ENCODE results near the gene NRARP.

Gene NRARP

DNA sequence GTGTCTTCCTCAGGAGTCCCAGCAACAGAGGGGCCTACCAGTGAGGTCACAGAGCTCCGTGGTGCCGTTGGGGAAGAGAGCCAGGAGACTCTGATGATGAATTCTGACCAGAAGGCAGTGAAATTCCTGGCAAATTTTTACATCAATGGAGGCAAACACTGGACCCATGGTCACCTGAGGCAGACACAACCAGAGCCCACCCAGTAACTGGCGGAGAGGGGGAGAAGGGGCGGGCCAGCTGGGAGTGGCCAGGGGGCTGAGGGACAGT, 50.9 kb downstream of the NRARP start, which contains the start of gene STPG3:
Gene STPG3 (plus strand): TSS at position 93 of the 268 bp plus-strand sequence. CDS start 1 bp downstream, at position 94.
- H3K4me3 ChIP-seq (ENCODE audit: low read depth, low read length) = no peak within 1 kb of the TSS
- no peak for DNase-seq (ENCODE audit: low read depth)

DNA sequence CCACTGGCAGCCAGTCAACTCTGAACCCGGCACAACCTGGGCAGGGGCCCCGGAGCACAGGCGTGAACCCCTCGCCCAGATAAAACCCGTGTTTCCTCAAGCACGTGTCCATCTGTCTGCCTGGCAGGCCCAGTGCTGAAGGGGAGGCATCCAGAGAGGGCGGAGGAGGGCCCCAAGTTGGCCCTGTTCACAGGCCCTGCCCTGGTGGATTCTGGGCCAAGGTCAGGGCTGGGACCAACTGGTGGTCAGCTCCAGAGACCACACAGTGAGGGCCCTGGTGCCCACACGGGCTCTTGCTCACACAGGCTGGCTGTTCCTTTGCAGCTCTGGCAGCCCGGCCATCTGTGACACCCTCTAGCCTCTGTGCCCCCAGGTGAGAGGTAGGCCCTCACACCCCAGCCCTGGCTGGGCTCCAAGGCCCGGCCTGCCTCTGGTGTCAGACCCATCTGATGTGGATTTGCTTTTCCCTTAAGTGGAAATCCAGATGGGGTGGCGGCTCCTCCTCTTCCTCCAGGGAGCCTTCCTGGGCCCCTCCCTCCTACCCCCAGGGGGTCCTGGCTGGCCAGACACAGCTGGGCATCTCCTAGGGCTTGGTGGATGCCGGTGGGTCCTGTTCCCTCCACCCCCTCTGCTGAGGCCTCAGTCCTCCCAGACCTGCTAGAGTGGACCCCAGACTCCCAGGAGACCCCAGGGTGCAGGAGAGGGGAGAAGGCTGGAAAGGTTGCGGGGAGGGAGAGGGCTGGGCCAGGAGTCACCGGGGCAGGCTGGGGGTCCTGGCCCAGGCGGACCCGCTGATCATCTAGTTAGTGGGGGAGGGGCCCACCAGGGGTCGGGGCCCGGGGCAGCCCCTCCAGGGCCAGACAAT, 51.5 kb downstream of the NRARP start:
- no peak for DNase-seq (ENCODE audit: low read depth)
- no peak overlapping the region for H3K4me3 ChIP-seq (ENCODE audit: low read depth, low read length)
